BJ (cell line): ENCODE measurements around the gene PPP1CB. TPM values are rescaled to one million over a fixed set of nuclear protein-coding genes. Genes with fewer than 3 reads are reported as not detected.

Experiments
- CTCF ChIA-PET: fragments of 350-600 bp; formaldehyde crosslinking; extraction: SDS; loops from one replicate; lab custom pipeline; 2021; ENCODE audit warnings: antibody characterized with exemption, inconsistent platforms; lab: Yijun Ruan, JAX
- POLR2A ChIA-PET: fragments of 300-600 bp; sonication (Branson Sonifier 250); formaldehyde crosslinking; extraction: SDS; loops from one replicate; lab custom pipeline; 2021; ENCODE audit warnings: antibody characterized with exemption; lab: Charles Lee
- DNase-seq: peaks from one replicate; pipeline ENCODE4 v3.0.0-alpha.2; 2011; ENCODE audit warnings: low read depth
- H3K27me3 ChIP-seq: 2 replicates; pipeline ENCODE4 v1.6.0; 2011; ENCODE audit warnings: low read length; ENCODE audit not compliant: control insufficient read depth, insufficient read depth
- H3K36me3 ChIP-seq: 2 replicates; pipeline ENCODE4 v1.5.1; 2011; ENCODE audit warnings: low read length; ENCODE audit not compliant: control insufficient read depth, insufficient read depth
- H3K4me3 ChIP-seq: 2 replicates; pipeline ENCODE4 v1.5.1; 2011; ENCODE audit warnings: low read depth, mild to moderate bottlenecking, control low read depth, low read length
- CTCF ChIP-seq: IDR thresholded peaks from 2 replicates; pipeline ENCODE4 v1.5.1; 2011; ENCODE audit warnings: low read depth, mild to moderate bottlenecking, control low read depth, inconsistent platforms, low read length, moderate library complexity; ENCODE audit not compliant: insufficient read depth
- polyA plus RNA-seq: library from polyadenylated mRNA; depleted of rRNA; stranded (reverse); fragments of >200 nt; gene quantifications from 2 replicates; pipeline ENCODE4 v1.2.3, GENCODE V29; 2011

PPP1CB gene
- polyA plus RNA-seq, 1 experiment = 45.2 TPM

DNA sequence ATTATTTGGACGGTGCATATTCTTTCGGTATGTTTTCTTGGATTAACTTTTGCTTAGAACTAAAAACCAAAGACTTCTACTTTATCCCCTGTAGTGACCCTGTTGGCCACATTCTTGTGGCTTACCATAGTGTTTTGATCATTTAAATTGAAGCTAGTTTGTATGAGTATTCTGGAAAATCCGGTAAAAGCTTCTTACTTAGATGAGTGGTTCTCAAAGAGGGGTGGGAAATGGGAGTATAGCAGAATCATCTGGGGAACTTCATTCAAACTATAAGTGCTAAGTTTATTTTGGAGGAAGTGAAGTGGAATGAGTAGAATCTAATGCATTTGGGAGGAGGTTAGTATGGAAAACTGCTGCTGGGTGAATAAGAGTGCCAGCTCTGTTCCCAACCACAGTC, 3.8 kb downstream of the PPP1CB start:
- TF ChIP-seq CTCF = no peak
- DNase-seq = no peak
- Histone ChIP-seq H3K27me3 (no peaks in the 10 kb centered on the region), H3K4me3 (no peak overlapping the region), H3K36me3 (peaks cover 2% of the 10 kb centered on the region)
- ChIA-PET POLR2A (interaction anchor here (0.6 kb wide), 1 partner anchor 406 kb away, joined by 3 read pairs; no protein-coding TSS in a partner anchor), CTCF (interaction anchor here (0.8 to 5.1 kb wide), 4 partner anchors 20 to 189 kb away, joined by 3 to 31 read pairs (median 4); no protein-coding TSS in a partner anchor)

DNA sequence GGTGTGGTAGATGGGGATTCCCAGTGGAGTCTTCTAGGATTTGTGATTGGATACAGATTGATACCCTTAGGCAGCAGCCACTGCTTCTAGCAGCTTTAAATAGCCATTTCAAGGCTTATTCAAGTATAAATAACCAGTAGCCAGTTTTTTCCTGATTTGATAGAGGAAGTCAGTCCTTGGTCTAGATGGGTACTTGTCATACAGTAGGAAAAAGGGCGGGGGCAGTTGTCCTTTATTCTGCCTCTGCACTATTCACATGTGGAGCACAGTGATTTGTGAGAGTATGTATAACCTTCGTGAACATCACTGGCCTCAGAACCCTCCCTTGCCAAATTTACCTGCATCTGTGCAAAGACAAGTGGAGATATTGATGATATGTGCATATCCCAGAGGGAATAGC, 6.8 kb downstream of the PPP1CB start:
- no peak for DNase-seq
- no peak overlapping the region for H3K4me3 ChIP-seq
- H3K27me3 ChIP-seq = no peaks in the 10 kb centered on the region
- CTCF ChIA-PET = interaction anchor here (5.1 kb wide), 1 partner anchor 164 kb away, joined by 31 read pairs; no protein-coding TSS in a partner anchor
- TF ChIP-seq CTCF = no peak
- peaks cover 3% of the 10 kb centered on the region for H3K36me3 ChIP-seq
- POLR2A ChIA-PET = no interaction called here

DNA sequence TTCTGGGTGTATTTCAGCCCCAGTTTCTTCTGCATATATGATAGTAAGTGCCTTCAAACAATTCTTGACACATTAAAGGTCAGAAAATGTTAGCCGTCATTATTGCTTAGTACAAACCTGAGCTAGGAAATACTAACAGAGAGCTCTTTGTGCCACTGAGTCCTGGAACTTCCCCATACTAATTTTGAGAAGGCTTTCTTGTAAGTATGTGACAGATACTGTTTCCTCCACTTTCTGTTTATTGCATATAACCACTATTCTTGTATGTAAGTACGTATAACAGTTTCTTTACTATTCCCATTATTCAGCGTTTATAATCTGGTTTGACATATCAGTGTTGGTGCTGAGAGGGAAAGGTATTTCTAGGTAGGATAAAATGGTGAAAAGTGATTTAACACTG, 9.8 kb downstream of the PPP1CB start:
- no peak for TF ChIP-seq CTCF
- no peak overlapping the region for H3K4me3 ChIP-seq
- POLR2A ChIA-PET = no interaction called here
- DNase-seq = no peak
- CTCF ChIA-PET = interaction anchor here (1.1 to 1.6 kb wide), 2 partner anchors 181 to 195 kb away, joined by 3 to 9 read pairs; no protein-coding TSS in a partner anchor
- peaks cover 3% of the 10 kb centered on the region for H3K36me3 ChIP-seq
- H3K27me3 ChIP-seq = no peaks in the 10 kb centered on the region

DNA sequence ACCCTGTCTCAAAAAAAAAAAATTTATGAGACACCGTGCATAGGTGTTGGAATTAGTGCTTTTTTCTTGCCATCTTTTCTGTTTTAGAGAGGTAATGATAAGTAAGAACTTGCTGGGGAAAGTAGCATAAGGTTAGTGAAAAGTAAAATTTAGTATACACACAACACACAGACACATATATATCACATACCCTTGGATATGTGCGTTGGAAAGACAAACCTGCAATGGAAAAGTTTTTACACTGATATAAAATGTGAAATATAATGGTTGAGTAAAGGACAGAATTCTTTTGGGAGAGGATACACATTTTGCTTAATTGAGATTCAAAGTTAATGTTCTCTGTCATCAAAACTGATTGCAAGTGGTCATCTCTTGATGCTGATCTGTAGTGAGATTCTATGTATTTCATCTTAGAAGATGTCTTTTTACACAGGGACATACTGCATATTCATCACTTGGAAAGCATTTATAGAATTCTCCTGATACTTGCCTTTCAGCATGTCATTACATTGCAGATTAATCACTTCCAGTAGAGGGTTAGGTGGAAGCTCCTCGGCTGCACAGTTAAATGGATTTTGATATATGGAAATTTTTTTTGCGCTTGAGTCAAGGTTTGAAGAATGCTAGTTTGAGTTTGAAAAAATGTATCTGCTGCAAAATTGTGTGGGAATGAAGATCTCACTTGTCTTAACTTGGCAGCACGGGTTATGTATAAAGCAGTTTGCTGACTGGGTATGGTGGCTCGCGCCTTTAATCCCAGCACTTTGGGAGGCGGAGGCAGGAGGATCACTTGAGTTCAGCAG, 13.5 kb downstream of the PPP1CB start:
- Histone ChIP-seq H3K36me3 (peaks cover 3% of the 10 kb centered on the region), H3K27me3 (no peaks in the 10 kb centered on the region), H3K4me3 (no peak overlapping the region)
- ChIA-PET POLR2A (no interaction called here), CTCF (interaction anchor here (1.0 kb wide), 1 partner anchor 198 kb away, joined by 4 read pairs; no protein-coding TSS in a partner anchor)
- TF ChIP-seq CTCF = no peak
- no peak for DNase-seq

DNA sequence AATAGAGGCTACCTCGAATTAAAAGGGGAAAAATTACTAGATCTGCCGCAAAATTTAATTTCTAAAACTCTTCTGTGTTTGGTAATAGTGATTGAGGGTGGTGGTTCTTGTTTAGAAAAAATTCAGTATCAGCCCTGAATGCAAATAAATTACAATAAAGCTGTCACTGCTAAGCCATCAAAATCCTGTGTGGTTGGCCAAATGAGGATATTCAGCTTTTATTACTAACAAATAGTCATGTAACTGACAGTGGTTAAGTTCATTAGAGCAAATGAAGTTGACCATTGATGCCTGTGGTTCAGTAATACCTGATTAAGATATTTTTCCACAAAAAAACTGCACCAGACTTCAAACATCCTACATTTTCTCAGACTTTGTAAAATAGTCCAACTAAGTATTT, 14.4 kb downstream of the PPP1CB start:
- H3K4me3 ChIP-seq = no peak overlapping the region
- CTCF ChIA-PET = interaction anchor here (0.6 to 1.1 kb wide), 4 partner anchors 14 to 313 kb away, joined by 3 to 7 read pairs (median 4); no protein-coding TSS in a partner anchor
- POLR2A ChIA-PET = no interaction called here
- TF ChIP-seq CTCF = no peak
- 0 out of 2 replicates have a peak, but pooled peaks cover under 1% of the 10 kb centered on the region for H3K36me3 ChIP-seq
- H3K27me3 ChIP-seq = no peaks in the 10 kb centered on the region
- DNase-seq = no peak
